ENCODE measurements around the gene SULT4A1. TPM values are rescaled to one million over a fixed set of nuclear protein-coding genes. Genes with fewer than 3 reads are reported as not detected.

The SULT4A1 gene
- total RNA-seq, 1 experiment from 2014 or later, result 0.15 TPM

GRCh38 chr22:43829904-43830851, 32.1 kb downstream of the SULT4A1 start:
- DNase-seq (ENCODE audit: low spot score), result no peak
- ChIA-PET POLR2A (ENCODE audit: low non-redundant PET) (interaction anchor here (0.6 kb wide), 1 partner anchor 85 kb away, joined by 3 read pairs; no protein-coding TSS in a partner anchor), CTCF (no interaction called here)
- Histone ChIP-seq H3K4me3 (ENCODE audit: low read depth, low read length, poor library complexity, severe bottlenecking) (no peak overlapping the region), H3K36me3 (ENCODE audit: insufficient read depth, low read length, poor library complexity, severe bottlenecking) (no peaks in the 10 kb centered on the region), H3K4me1 (ENCODE audit: insufficient read depth, low read length, poor library complexity, severe bottlenecking) (no peaks in the 10 kb centered on the region), H3K27me3 (replicated peaks; ENCODE audit: insufficient read depth, low read depth, low read length, poor library complexity) (no peaks in the 10 kb centered on the region), H3K27ac (ENCODE audit: low read depth, low read length, poor library complexity, severe bottlenecking) (no peak overlapping the region), H3K9me3 (ENCODE audit: low read depth, low read length, poor library complexity, severe bottlenecking) (no peaks in the 10 kb centered on the region)
- TF ChIP-seq EZH2 (IDR thresholded peaks at IDR 0.05; ENCODE audit: borderline replicate concordance, low read depth, low read length, poor library complexity, severe bottlenecking), result no peak
- no peak for TF ChIP-seq CTCF (conservative IDR thresholded peaks at IDR 0.05; ENCODE audit: low read depth, low read length)
- intact Hi-C loops (cut with micrococcal nuclease; ENCODE audit: unreplicated experiment), result no loop called here
- BruUV-seq (replicated peaks), result no TSS peak

GRCh38 chr22:43828998-43829782, 33.1 kb downstream of the SULT4A1 start:
- POLR2A ChIA-PET (ENCODE audit: low non-redundant PET), result no interaction called here
- no peaks in the 10 kb centered on the region for H3K36me3 ChIP-seq (ENCODE audit: insufficient read depth, low read length, poor library complexity, severe bottlenecking)
- CTCF ChIA-PET, result no interaction called here
- H3K4me1 ChIP-seq (ENCODE audit: insufficient read depth, low read length, poor library complexity, severe bottlenecking), result no peaks in the 10 kb centered on the region
- no peak overlapping the region for H3K4me3 ChIP-seq (ENCODE audit: low read depth, low read length, poor library complexity, severe bottlenecking)
- H3K27me3 ChIP-seq (replicated peaks; ENCODE audit: insufficient read depth, low read depth, low read length, poor library complexity), result no peaks in the 10 kb centered on the region
- H3K27ac ChIP-seq (ENCODE audit: low read depth, low read length, poor library complexity, severe bottlenecking), result no peak overlapping the region
- intact Hi-C loops (cut with micrococcal nuclease; ENCODE audit: unreplicated experiment), result no loop called here
- no peaks in the 10 kb centered on the region for H3K9me3 ChIP-seq (ENCODE audit: low read depth, low read length, poor library complexity, severe bottlenecking)
- no TSS peak for BruUV-seq (replicated peaks)
- peak; percentile 18 for DNase-seq (ENCODE audit: low spot score)
- TF ChIP-seq EZH2 (IDR thresholded peaks at IDR 0.05; ENCODE audit: borderline replicate concordance, low read depth, low read length, poor library complexity, severe bottlenecking), result no peak
- peak; percentile 23; the same call in 1 of the 2 replicates for TF ChIP-seq CTCF (conservative IDR thresholded peaks at IDR 0.05; ENCODE audit: low read depth, low read length)

- DNase-seq (ENCODE audit: low spot score), result peak; percentile 14
- Histone ChIP-seq H3K4me3 (ENCODE audit: low read depth, low read length, poor library complexity, severe bottlenecking) (no peak overlapping the region), H3K36me3 (ENCODE audit: insufficient read depth, low read length, poor library complexity, severe bottlenecking) (no peaks in the 10 kb centered on the region), H3K4me1 (ENCODE audit: insufficient read depth, low read length, poor library complexity, severe bottlenecking) (no peaks in the 10 kb centered on the region), H3K27me3 (replicated peaks; ENCODE audit: insufficient read depth, low read depth, low read length, poor library complexity) (no peaks in the 10 kb centered on the region), H3K27ac (ENCODE audit: low read depth, low read length, poor library complexity, severe bottlenecking) (no peak overlapping the region), H3K9me3 (ENCODE audit: low read depth, low read length, poor library complexity, severe bottlenecking) (no peaks in the 10 kb centered on the region)
- ChIA-PET POLR2A (ENCODE audit: low non-redundant PET) (no interaction called here), CTCF (no interaction called here)
- TF ChIP-seq EZH2 (IDR thresholded peaks at IDR 0.05; ENCODE audit: borderline replicate concordance, low read depth, low read length, poor library complexity, severe bottlenecking) (no peak), CTCF (conservative IDR thresholded peaks at IDR 0.05; ENCODE audit: low read depth, low read length) (no peak)
- no TSS peak for BruUV-seq (replicated peaks)
- intact Hi-C loops (cut with micrococcal nuclease; ENCODE audit: unreplicated experiment), result no loop called here
Observed at GRCh38 chr22:43828725-43828997, 33.7 kb downstream of the SULT4A1 start.
